ENCODE results near the gene SMYD1. TPM values are rescaled to one million over a fixed set of nuclear protein-coding genes. Genes with fewer than 3 reads are reported as not detected.

Gene SMYD1
- total RNA-seq, 2 donors from 2014 or later: not detected

GRCh38 chr2:88110830-88111229 lies 43.2 kb downstream of the SMYD1 start:
- TF ChIP-seq CTCF (IDR thresholded peaks at IDR 0.05): no peak
- Histone ChIP-seq H3K27ac (no peak overlapping the region), H3K27me3 (replicated peaks; ENCODE audit: insufficient read depth) (no peaks in the 10 kb centered on the region), H3K36me3 (no peaks in the 10 kb centered on the region), H3K9me3 (no peaks in the 10 kb centered on the region), H3K4me3 (no peak overlapping the region), H3K4me1 (ENCODE audit: control insufficient read depth in 1 of 2, low read depth in 2 of 2) (no peaks in the 10 kb centered on the region)
- DNase-seq (ENCODE audit: low spot score) (no peak), ATAC-seq (ENCODE audit: insufficient number of reproducible peaks, low FRiP score, low read depth) (no peak)

- no peak overlapping the region for H3K4me3 ChIP-seq
- no peak for DNase-seq (ENCODE audit: low spot score)
- H3K27ac ChIP-seq: no peak overlapping the region
- no peaks in the 10 kb centered on the region for H3K36me3 ChIP-seq
- H3K4me1 ChIP-seq (ENCODE audit: control insufficient read depth in 1 of 2, low read depth in 2 of 2): no peaks in the 10 kb centered on the region
- H3K9me3 ChIP-seq: no peaks in the 10 kb centered on the region
- no peaks in the 10 kb centered on the region for H3K27me3 ChIP-seq (replicated peaks; ENCODE audit: insufficient read depth)
- TF ChIP-seq CTCF (IDR thresholded peaks at IDR 0.05): no peak
- ATAC-seq (ENCODE audit: insufficient number of reproducible peaks, low FRiP score, low read depth): no peak
Observed at GRCh38 chr2:88113069-88113468, 45.4 kb downstream of the SMYD1 start.

- TF ChIP-seq CTCF (IDR thresholded peaks at IDR 0.05): no peak
- ATAC-seq (ENCODE audit: insufficient number of reproducible peaks, low FRiP score, low read depth): no peak
- Histone ChIP-seq H3K27ac (no peak overlapping the region), H3K36me3 (no peaks in the 10 kb centered on the region), H3K9me3 (no peaks in the 10 kb centered on the region), H3K27me3 (replicated peaks; ENCODE audit: insufficient read depth) (no peaks in the 10 kb centered on the region), H3K4me1 (ENCODE audit: control insufficient read depth in 1 of 2, low read depth in 2 of 2) (no peaks in the 10 kb centered on the region), H3K4me3 (no peak overlapping the region)
- no peak for DNase-seq (ENCODE audit: low spot score)
Observed at GRCh38 chr2:88114889-88115288, 47.3 kb downstream of the SMYD1 start.

- no peak for TF ChIP-seq CTCF (IDR thresholded peaks at IDR 0.05)
- no peaks in the 10 kb centered on the region for H3K36me3 ChIP-seq
- no peak for ATAC-seq (ENCODE audit: insufficient number of reproducible peaks, low FRiP score, low read depth)
Observed at GRCh38 chr2:88115825-88116518, 48.3 kb downstream of the SMYD1 start.

GRCh38 chr2:88116669-88117432 lies 49.2 kb downstream of the SMYD1 start:
- no peaks in the 10 kb centered on the region for H3K9me3 ChIP-seq
- no peaks in the 10 kb centered on the region for H3K36me3 ChIP-seq
- DNase-seq (ENCODE audit: low spot score) (no peak), ATAC-seq (ENCODE audit: insufficient number of reproducible peaks, low FRiP score, low read depth) (no peak)
- H3K27ac ChIP-seq: no peak overlapping the region
- H3K4me1 ChIP-seq (ENCODE audit: control insufficient read depth in 1 of 2, low read depth in 2 of 2): no peaks in the 10 kb centered on the region
- TF ChIP-seq CTCF (IDR thresholded peaks at IDR 0.05): no peak
- H3K4me3 ChIP-seq: no peak overlapping the region
- no peaks in the 10 kb centered on the region for H3K27me3 ChIP-seq (replicated peaks; ENCODE audit: insufficient read depth)

More at GRCh38 chr2:88115825-88116518, 48.3 kb downstream of the SMYD1 start:
- H3K27me3 ChIP-seq (replicated peaks; ENCODE audit: insufficient read depth): no peaks in the 10 kb centered on the region
- H3K4me3 ChIP-seq: no peak overlapping the region
- no peak overlapping the region for H3K27ac ChIP-seq
- no peaks in the 10 kb centered on the region for H3K9me3 ChIP-seq
- no peak for DNase-seq (ENCODE audit: low spot score)
- H3K4me1 ChIP-seq (ENCODE audit: control insufficient read depth in 1 of 2, low read depth in 2 of 2): no peaks in the 10 kb centered on the region

Data from thoracic aorta (tissue), 2 donors.